ENCODE measurements around the gene EML5.

Gene EML5

DNA sequence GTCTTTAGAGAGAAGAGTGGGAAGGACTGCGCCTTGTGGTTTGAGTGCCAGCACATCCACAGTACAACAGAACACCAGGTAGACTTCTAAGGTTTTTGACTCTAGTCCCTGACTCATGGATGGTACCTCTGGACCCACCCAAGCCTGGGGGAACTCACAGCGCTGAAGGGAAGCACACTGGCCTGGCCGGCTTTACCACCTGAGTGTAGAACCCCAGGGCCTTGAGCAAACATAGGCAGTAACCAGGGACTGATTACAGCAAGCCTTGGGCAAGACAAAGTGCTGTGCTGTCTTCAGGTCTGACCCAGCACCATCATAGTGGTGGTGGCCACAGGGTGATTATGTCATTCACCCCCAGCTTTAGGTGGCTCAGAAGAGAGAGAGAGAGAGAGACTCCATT, 17.2 kb downstream of the EML5 start:
- H3K4me3 ChIP-seq (ENCODE audit: low read depth, low read length), result no peak overlapping the region
- no peak for DNase-seq (ENCODE audit: low read depth)
- TF ChIP-seq, protein P1, sequence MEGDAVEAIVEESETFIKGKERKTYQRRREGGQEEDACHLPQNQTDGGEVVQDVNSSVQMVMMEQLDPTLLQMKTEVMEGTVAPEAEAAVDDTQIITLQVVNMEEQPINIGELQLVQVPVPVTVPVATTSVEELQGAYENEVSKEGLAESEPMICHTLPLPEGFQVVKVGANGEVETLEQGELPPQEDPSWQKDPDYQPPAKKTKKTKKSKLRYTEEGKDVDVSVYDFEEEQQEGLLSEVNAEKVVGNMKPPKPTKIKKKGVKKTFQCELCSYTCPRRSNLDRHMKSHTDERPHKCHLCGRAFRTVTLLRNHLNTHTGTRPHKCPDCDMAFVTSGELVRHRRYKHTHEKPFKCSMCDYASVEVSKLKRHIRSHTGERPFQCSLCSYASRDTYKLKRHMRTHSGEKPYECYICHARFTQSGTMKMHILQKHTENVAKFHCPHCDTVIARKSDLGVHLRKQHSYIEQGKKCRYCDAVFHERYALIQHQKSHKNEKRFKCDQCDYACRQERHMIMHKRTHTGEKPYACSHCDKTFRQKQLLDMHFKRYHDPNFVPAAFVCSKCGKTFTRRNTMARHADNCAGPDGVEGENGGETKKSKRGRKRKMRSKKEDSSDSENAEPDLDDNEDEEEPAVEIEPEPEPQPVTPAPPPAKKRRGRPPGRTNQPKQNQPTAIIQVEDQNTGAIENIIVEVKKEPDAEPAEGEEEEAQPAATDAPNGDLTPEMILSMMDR (IDR thresholded peaks at IDR 0.05; ENCODE audit: low read depth, low read length, missing control alignments), result no peak
- in situ Hi-C loops (cut with HindIII; ENCODE audit: low sequenced_read_pairs), result no loop called here

DNA sequence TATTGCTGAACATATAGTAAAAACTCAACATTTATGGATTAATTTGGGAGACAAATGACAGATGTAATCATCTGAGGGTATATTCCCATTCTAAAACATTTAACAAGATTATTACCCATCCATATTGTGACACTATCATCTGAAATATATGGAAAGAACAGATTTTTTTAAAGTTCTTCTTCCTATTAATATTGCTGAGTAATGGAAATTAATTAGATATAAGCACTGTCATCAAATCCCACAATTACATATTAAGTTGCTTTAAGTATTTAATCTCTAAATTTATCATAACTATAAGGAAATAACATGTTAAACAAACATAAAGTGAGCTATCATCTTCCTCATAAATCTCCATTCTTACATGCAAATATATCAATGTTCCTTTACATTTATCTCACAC, 22.0 kb downstream of the EML5 start:
- in situ Hi-C loops (cut with HindIII; ENCODE audit: low sequenced_read_pairs), result no loop called here
- DNase-seq (ENCODE audit: low read depth), result no peak
- no peak overlapping the region for H3K4me3 ChIP-seq (ENCODE audit: low read depth, low read length)
- TF ChIP-seq, protein P1 (IDR thresholded peaks at IDR 0.05; ENCODE audit: low read depth, low read length, missing control alignments), result no peak

DNA sequence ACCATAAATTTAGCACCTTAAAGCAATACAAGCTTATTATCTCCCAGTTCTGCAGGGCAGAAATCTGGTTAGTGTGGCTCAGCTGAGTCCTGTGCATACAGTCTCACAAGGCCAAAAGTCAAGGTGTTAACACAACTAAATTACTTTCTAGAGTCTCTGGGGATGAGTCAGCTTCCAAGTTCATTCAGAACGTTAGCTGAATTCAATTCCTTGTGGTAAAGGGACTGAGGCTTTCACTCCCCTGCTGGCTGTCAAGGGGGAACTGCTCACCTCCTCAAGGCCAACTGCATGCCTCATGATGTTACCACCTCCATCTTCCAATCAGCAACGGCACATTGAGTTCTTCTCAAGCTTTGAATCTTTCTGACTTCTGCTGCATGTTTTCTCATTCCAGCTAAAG, 27.6 kb downstream of the EML5 start:
- TF ChIP-seq, protein P1 (IDR thresholded peaks at IDR 0.05; ENCODE audit: low read depth, low read length, missing control alignments), result no peak
- H3K4me3 ChIP-seq (ENCODE audit: low read depth, low read length), result no peak overlapping the region
- in situ Hi-C loops (cut with HindIII; ENCODE audit: low sequenced_read_pairs), result no loop called here
- peak; percentile 75 for DNase-seq (ENCODE audit: low read depth)

DNA sequence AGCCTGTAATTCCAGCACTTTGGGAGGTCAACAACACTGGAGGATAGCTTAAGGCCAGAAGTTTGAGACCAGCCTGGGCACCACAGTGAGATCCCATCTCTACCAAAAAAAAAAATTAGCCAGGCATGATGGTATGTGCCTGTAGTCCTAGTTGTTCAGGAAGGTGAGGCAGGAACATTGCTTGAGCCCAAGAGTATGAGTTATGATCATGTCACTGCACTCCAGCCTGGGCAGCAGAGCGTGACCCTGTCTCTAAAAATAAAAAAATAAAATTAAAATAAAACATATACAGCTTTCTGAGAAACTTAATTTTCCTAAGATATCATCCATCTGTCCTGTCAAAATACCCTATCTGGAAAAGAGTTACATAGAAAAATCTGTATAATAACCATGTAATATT, 38.9 kb downstream of the EML5 start:
- in situ Hi-C loops (cut with HindIII; ENCODE audit: low sequenced_read_pairs), result no loop called here
- TF ChIP-seq, protein P1 (IDR thresholded peaks at IDR 0.05; ENCODE audit: low read depth, low read length, missing control alignments), result no peak
- DNase-seq (ENCODE audit: low read depth), result no peak
- H3K4me3 ChIP-seq (ENCODE audit: low read depth, low read length), result no peak overlapping the region

DNA sequence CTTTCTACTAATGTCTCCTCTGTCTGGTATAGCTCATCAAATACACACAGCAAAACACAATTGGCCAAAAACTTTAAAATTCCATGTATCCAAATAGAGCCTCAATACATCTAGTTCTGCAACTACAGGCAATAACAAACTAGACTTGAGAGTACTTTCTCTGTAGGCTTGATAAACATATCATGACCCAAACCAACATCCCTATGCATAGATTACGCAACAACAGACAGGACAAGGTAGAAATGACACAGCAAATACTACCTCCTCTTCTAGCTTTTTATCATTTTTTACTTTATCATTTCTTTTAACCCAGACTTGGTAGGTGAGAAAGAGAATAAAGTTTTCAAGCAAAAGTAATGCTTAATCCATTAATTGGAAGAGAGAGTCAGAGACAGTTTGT, 41.8 kb downstream of the EML5 start:
- no peak for DNase-seq (ENCODE audit: low read depth)
- TF ChIP-seq, protein P1 (IDR thresholded peaks at IDR 0.05; ENCODE audit: low read depth, low read length, missing control alignments), result no peak
- in situ Hi-C loops (cut with HindIII; ENCODE audit: low sequenced_read_pairs), result no loop called here
- no peak overlapping the region for H3K4me3 ChIP-seq (ENCODE audit: low read depth, low read length)

DNA sequence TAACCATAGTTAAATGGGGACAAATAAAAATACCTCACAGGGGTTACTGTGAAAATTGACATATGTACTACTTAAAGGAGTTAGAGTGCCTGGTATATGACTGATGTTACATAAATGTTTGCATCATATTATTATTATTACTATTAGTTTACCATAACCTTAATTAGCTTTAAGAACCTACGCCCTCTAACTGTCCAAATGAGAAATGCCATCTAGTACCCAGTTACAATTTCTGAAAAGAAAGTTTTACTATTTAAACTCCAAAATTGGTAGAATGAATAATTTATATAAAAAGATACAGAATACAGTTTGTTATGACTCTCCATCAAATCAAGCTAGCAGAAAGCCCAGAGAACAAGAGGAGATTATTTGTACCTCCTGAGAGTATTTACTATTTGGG, 42.3 kb downstream of the EML5 start:
- H3K4me3 ChIP-seq (ENCODE audit: low read depth, low read length), result no peak overlapping the region
- no peak for DNase-seq (ENCODE audit: low read depth)
- in situ Hi-C loops (cut with HindIII; ENCODE audit: low sequenced_read_pairs), result no loop called here
- TF ChIP-seq, protein P1 (IDR thresholded peaks at IDR 0.05; ENCODE audit: low read depth, low read length, missing control alignments), result no peak

DNA sequence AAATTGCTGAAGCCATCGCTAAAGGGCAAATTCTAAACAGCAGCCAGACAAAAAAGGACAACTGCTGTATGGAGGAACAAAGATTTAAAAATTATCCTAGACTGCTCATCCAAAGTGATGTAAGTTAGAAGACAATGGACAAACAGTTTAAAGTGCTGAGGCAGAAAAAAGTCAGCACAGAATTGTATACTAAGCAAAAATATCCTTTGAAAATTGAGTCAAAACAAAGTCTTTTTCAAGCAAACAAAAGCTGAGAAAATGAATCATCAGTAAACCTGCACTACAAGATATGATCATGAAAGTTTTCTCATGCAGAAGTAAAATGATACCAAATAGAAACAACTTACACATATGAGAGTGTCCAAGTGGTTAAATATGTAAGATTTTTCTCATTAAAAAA, 43.6 kb downstream of the EML5 start:
- TF ChIP-seq, protein P1 (IDR thresholded peaks at IDR 0.05; ENCODE audit: low read depth, low read length, missing control alignments), result no peak
- in situ Hi-C loops (cut with HindIII; ENCODE audit: low sequenced_read_pairs), result loop anchor here (5.0 kb wide), 1 partner anchor 82 kb away; no protein-coding TSS in a partner anchor
- no peak for DNase-seq (ENCODE audit: low read depth)
- no peak overlapping the region for H3K4me3 ChIP-seq (ENCODE audit: low read depth, low read length)

Measured in astrocyte of the cerebellum (primary cell).